Fibroblast of lung (primary cell): ENCODE data around the gene CCDC154.

Experiments
- CTCF ChIP-seq, 2 donors: IDR thresholded peaks in 1 of 2; conservative IDR thresholded peaks in 1 of 2; 1 replicate in 1 of 2; 2 replicates in 1 of 2; pipeline ENCODE4 v1.5.1; 2011 to 2012; ENCODE audit warnings: low read length in 2 of 2, control low read depth in 1 of 2, inconsistent platforms in 1 of 2, low read depth in 1 of 2, mild to moderate bottlenecking in 1 of 2
- EZH2 ChIP-seq: IDR thresholded peaks from 2 replicates; pipeline ENCODE4 v1.5.1; 2012; ENCODE audit warnings: low read length, control low read depth, mild to moderate bottlenecking; ENCODE audit errors: missing control alignments

GRCh38 chr16:1458977-1459341 lies 14.6 kb upstream of the CCDC154 start:
- no peak for TF ChIP-seq CTCF (conservative IDR thresholded peaks at IDR 0.05 in 1 of 2, IDR thresholded peaks at IDR 0.05 in 1 of 2; ENCODE audit: low read depth in 1 of 2, low read length in 2 of 2)
- no peak for TF ChIP-seq EZH2
